Left forelimb (tissue), 1 donor: ENCODE results near the gene MAPK1.
"Not testable (repeated sequence)": the region's sequence is repeated elsewhere in the genome, so short reads cannot be mapped to it uniquely, and the experiment has no call there.

Source experiments
- DNase-seq: peaks from one replicate; pipeline ENCODE4 v3.0.0-alpha.2; 2018; ENCODE audit warnings: low spot score

MAPK1 gene

GRCh38 chr22:21790849-21791610 lies 76.4 kb downstream of the MAPK1 start:
- not testable (repeated sequence) for DNase-seq

- no peak for DNase-seq
These were observed 77.1 kb downstream of the MAPK1 start for GRCh38 chr22:21790359-21790758.

GRCh38 chr22:21787565-21787964 lies 79.9 kb downstream of the MAPK1 start:
- not testable (repeated sequence) for DNase-seq

- no peak for DNase-seq
These were observed 87.2 kb downstream of the MAPK1 start for GRCh38 chr22:21780259-21780658.

- DNase-seq = no peak
These were observed 88.0 kb downstream of the MAPK1 start for GRCh38 chr22:21779444-21779843.

- no peak for DNase-seq
These were observed 88.6 kb downstream of the MAPK1 start for GRCh38 chr22:21778705-21779363.

- DNase-seq = no peak
These were observed 95.8 kb downstream of the MAPK1 start for GRCh38 chr22:21771631-21771976.

- no peak for DNase-seq
These were observed 99.0 kb downstream of the MAPK1 start for GRCh38 chr22:21768435-21768834.

- DNase-seq = no peak
These were observed 100.6 kb downstream of the MAPK1 start for GRCh38 chr22:21766691-21767462.

GRCh38 chr22:21765909-21766529 lies 101.4 kb downstream of the MAPK1 start:
- no peak for DNase-seq

- no peak for DNase-seq
These were observed 103.2 kb downstream of the MAPK1 start for GRCh38 chr22:21764038-21764804.

GRCh38 chr22:21762712-21763581 lies 104.5 kb downstream of the MAPK1 start:
- no peak for DNase-seq

- DNase-seq = no peak
These were observed 105.3 kb downstream of the MAPK1 start for GRCh38 chr22:21761994-21762680.

- DNase-seq = no peak
These were observed 106.4 kb downstream of the MAPK1 start for GRCh38 chr22:21761086-21761485.

- DNase-seq = no peak
These were observed 106.8 kb downstream of the MAPK1 start for GRCh38 chr22:21760640-21761039.

GRCh38 chr22:21759646-21760376 lies 107.6 kb downstream of the MAPK1 start:
- no peak for DNase-seq

- DNase-seq = no peak
These were observed 108.4 kb downstream of the MAPK1 start for GRCh38 chr22:21759093-21759492.

GRCh38 chr22:21758091-21758864 lies 109.2 kb downstream of the MAPK1 start:
- DNase-seq = no peak

GRCh38 chr22:21755851-21756284 lies 111.6 kb downstream of the MAPK1 start:
- no peak for DNase-seq
